Liver (tissue), 9 donors: ENCODE measurements around the gene WEE2. TPM values are rescaled to one million over a fixed set of nuclear protein-coding genes. Genes with fewer than 3 reads are reported as not detected.

Experiments used
- DNase-seq: peaks from one replicate; pipeline ENCODE4 v3.0.0-alpha.2; 2017; ENCODE audit warnings: low spot score
- H3K27ac ChIP-seq, 2 donors: one replicate each; pipeline ENCODE4 v1.7.0; 2013; ENCODE audit warnings: inconsistent platforms in 2 of 2, low read length in 2 of 2, control low read depth in 1 of 2, low read depth in 1 of 2, mild to moderate bottlenecking in 1 of 2
- H3K27me3 ChIP-seq, 4 donors: one replicate each; pipeline versions ENCODE4 v1.6.1 to v1.7.0; 2013; ENCODE audit warnings: low read length in 3 of 4, inconsistent platforms in 1 of 4, mild to moderate bottlenecking in 1 of 4, moderate library complexity in 1 of 4; ENCODE audit not compliant: control insufficient read depth in 4 of 4, insufficient read depth in 4 of 4
- H3K36me3 ChIP-seq, 4 donors: one replicate each; pipeline versions ENCODE4 v1.6.1 to v1.7.0; 2013; ENCODE audit warnings: low read length in 3 of 4, mild to moderate bottlenecking in 3 of 4, low read depth in 1 of 4, moderate library complexity in 1 of 4; ENCODE audit not compliant: control insufficient read depth in 4 of 4, insufficient read depth in 3 of 4
- H3K4me1 ChIP-seq, 4 donors: one replicate each; pipeline versions ENCODE4 v1.6.1 to v1.7.0; 2013; ENCODE audit warnings: low read length in 3 of 4, mild to moderate bottlenecking in 3 of 4, moderate library complexity in 1 of 4; ENCODE audit not compliant: control insufficient read depth in 4 of 4, insufficient read depth in 4 of 4
- H3K4me3 ChIP-seq, 3 donors: one replicate each; pipeline versions ENCODE4 v1.6.1 to v1.7.0; 2013; ENCODE audit warnings: low read length in 3 of 3, control low read depth in 1 of 3, low read depth in 1 of 3, mild to moderate bottlenecking in 1 of 3
- H3K9ac ChIP-seq, 2 donors: one replicate each; pipeline ENCODE4 v1.7.0; 2013; ENCODE audit warnings: low read length in 2 of 2, mild to moderate bottlenecking in 2 of 2, moderate library complexity in 2 of 2, control low read depth in 1 of 2, low read depth in 1 of 2
- H3K9me3 ChIP-seq, 4 donors: one replicate each; pipeline versions ENCODE4 v1.6.1 to v1.7.0; 2013; ENCODE audit warnings: low read length in 3 of 4; ENCODE audit not compliant: control insufficient read depth in 4 of 4
- ATF3 ChIP-seq: IDR thresholded peaks from 2 replicates; pipeline ENCODE4 v1.6.1; 2016; ENCODE audit warnings: antibody characterized with exemption
- CTCF ChIP-seq: fragments of 150-350 bp; IDR thresholded peaks from 2 replicates; pipeline ENCODE4 v1.5.1; 2017; ENCODE audit warnings: improper control_type of control experiment, low read depth, low read length; ENCODE audit not compliant: missing input control
- EGR1 ChIP-seq, 2 donors: IDR thresholded peaks; 2 replicates each; pipeline ENCODE4 v1.6.1; 2016 to 2018; ENCODE audit warnings: antibody characterized with exemption in 2 of 2, low read depth in 2 of 2
- FOXA1 ChIP-seq: IDR thresholded peaks from 2 replicates; pipeline ENCODE4 v1.6.1; 2016; ENCODE audit warnings: antibody characterized with exemption
- FOXA2 ChIP-seq: IDR thresholded peaks from 2 replicates; pipeline ENCODE4 v1.6.1; 2016; ENCODE audit warnings: antibody characterized with exemption
- GABPA ChIP-seq, 2 donors: IDR thresholded peaks in 1 of 2; conservative IDR thresholded peaks in 1 of 2; 2 replicates each; pipeline ENCODE4 v1.6.1; 2016; ENCODE audit warnings: antibody characterized with exemption in 2 of 2, mild to moderate bottlenecking in 1 of 2, moderate library complexity in 1 of 2
- HNF4A ChIP-seq, 2 donors: conservative IDR thresholded peaks; 2 replicates each; pipeline ENCODE4 v1.6.1; 2016; ENCODE audit warnings: antibody characterized with exemption in 2 of 2, mild to moderate bottlenecking in 2 of 2
- HNF4G ChIP-seq: IDR thresholded peaks from 2 replicates; pipeline ENCODE4 v1.6.1; 2016; ENCODE audit warnings: antibody characterized with exemption
- JUND ChIP-seq, 2 donors: IDR thresholded peaks; 2 replicates each; pipeline ENCODE4 v1.6.1; 2016; ENCODE audit warnings: antibody characterized with exemption in 2 of 2
- NR2F2 ChIP-seq: IDR thresholded peaks from 2 replicates; pipeline ENCODE4 v1.6.1; 2016; ENCODE audit warnings: antibody characterized with exemption
- RAD21 ChIP-seq, 2 donors: IDR thresholded peaks; 2 replicates each; pipeline ENCODE4 v1.6.1; 2016; ENCODE audit warnings: antibody characterized with exemption in 2 of 2, mild to moderate bottlenecking in 2 of 2
- REST ChIP-seq: IDR thresholded peaks from 2 replicates; pipeline ENCODE4 v1.6.1; 2016; ENCODE audit warnings: antibody characterized with exemption, mild to moderate bottlenecking
- RXRA ChIP-seq, 2 donors: IDR thresholded peaks; 2 replicates each; pipeline ENCODE4 v1.6.1; 2017 to 2018; ENCODE audit warnings: antibody characterized with exemption in 2 of 2, mild to moderate bottlenecking in 1 of 2
- SP1 ChIP-seq: IDR thresholded peaks from 2 replicates; pipeline ENCODE4 v1.6.1; 2018; ENCODE audit warnings: antibody characterized with exemption, mild to moderate bottlenecking
- TAF1 ChIP-seq: conservative IDR thresholded peaks from 2 replicates; pipeline ENCODE4 v1.6.1; 2016; ENCODE audit warnings: antibody characterized with exemption, mild to moderate bottlenecking
- YY1 ChIP-seq: IDR thresholded peaks from 2 replicates; pipeline ENCODE4 v1.6.1; 2016; ENCODE audit warnings: antibody characterized with exemption, mild to moderate bottlenecking
- ZBTB33 ChIP-seq: IDR thresholded peaks from 2 replicates; pipeline ENCODE4 v1.6.1; 2016; ENCODE audit warnings: antibody characterized with exemption
- WGBS: extraction: QIAGEN DNeasy Blood & Tissue Kit; methylation state at CpG from one replicate; pipeline ENCODE4 v1.1.7; 2013; 5-methylcytosine and 5-hydroxymethylcytosine counted together
- polyA plus RNA-seq, 2 donors: library from polyadenylated mRNA; stranded (reverse) in 1 of 2; unstranded in 1 of 2; fragments of 200-250 nt in 1 of 2; fragments of >200 nt in 1 of 2; fragmentation: Nextera tagmentation in 1 of 2; extraction: Ambion mirVana in 1 of 2; gene quantifications; one replicate each; pipeline versions ENCODE4 v1.2.1 to v1.2.3, GENCODE V29; 2013 to 2015
- total RNA-seq, 2 donors: library from RNA; depleted of rRNA; stranded (reverse); fragments of >200 nt; gene quantifications; one replicate each; pipeline ENCODE4 v1.2.3, GENCODE V29; 2014
- donor health status: healthy.
- donor health status: healthy.
- donor health status: healthy.
- donor health status: healthy.
- donor health status: healthy.

The WEE2 gene
- total and polyA plus RNA-seq, 4 donors, result not detected

DNA sequence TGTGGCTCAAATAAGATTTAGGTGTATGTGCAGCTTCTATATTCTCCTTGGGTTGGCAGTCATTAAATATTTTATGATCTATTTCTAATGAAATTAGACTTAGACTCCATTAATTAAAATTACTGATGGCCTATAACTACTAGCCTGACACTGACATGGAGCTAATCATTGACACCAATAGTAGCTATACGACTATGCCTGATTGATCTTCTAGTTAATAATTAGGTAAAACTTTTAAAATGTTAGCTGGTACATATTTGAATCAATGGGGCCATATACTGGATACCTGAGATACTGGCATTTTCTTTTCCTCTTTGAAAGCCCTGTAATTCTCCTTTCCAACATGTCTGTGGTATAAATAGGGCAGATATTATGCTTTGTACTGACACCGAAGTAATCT lies 14.4 kb downstream of the WEE2 start:
- WGBS, result 61% methylated on average over 2 of the region's 2 CpGs
- H3K36me3 ChIP-seq, result no peaks in the 10 kb centered on the region
- H3K9ac ChIP-seq, result no peak overlapping the region
- no peak overlapping the region for H3K4me3 ChIP-seq
- no peaks in the 10 kb centered on the region for H3K27me3 ChIP-seq
- no peaks in the 10 kb centered on the region for H3K9me3 ChIP-seq
- no peaks in the 10 kb centered on the region for H3K4me1 ChIP-seq
- no peak overlapping the region for H3K27ac ChIP-seq
- no peak for DNase-seq
- TF ChIP-seq HNF4G, result no peak
- TF ChIP-seq FOXA1, result no peak
- no peak for TF ChIP-seq JUND (IDR thresholded peaks at IDR 0.05)
- no peak for TF ChIP-seq GABPA (IDR thresholded peaks at IDR 0.05 in 1 of 2, conservative IDR thresholded peaks at IDR 0.05 in 1 of 2)
- TF ChIP-seq FOXA2, result no peak
- no peak for TF ChIP-seq RXRA (IDR thresholded peaks at IDR 0.05)
- no peak for TF ChIP-seq SP1
- TF ChIP-seq CTCF, result no peak
- no peak for TF ChIP-seq YY1
- no peak for TF ChIP-seq ATF3
- no peak for TF ChIP-seq HNF4A (conservative IDR thresholded peaks at IDR 0.05)

DNA sequence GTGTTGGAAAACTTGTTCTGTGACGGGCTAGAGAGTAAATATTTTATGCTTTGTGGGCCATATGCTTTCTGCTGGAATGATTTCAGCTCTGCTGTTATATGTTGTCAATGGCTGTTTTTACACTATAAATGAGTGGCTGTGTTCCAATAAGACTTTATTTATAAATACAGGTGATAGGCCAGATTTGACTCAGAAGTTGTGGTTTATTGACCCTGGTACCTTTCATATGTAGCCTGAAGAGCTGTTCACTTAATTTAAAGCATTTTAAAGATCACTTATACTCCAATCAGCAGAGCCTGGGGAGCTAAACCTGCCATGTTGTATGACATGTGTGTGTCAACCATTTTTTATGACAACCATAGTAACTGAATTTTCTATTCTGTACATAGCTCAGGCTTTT lies 20.9 kb downstream of the WEE2 start:
- Histone ChIP-seq H3K9ac (no peak overlapping the region), H3K27me3 (no peaks in the 10 kb centered on the region), H3K9me3 (no peaks in the 10 kb centered on the region), H3K4me1 (no peaks in the 10 kb centered on the region), H3K36me3 (no peaks in the 10 kb centered on the region), H3K4me3 (no peak overlapping the region), H3K27ac (no peak overlapping the region)
- DNase-seq, result no peak
- TF ChIP-seq ZBTB33, result no peak
- no peak for TF ChIP-seq HNF4A (conservative IDR thresholded peaks at IDR 0.05)
- TF ChIP-seq TAF1, result no peak
- TF ChIP-seq FOXA2, result no peak
- TF ChIP-seq YY1, result no peak
- no peak for TF ChIP-seq HNF4G
- TF ChIP-seq RAD21 (IDR thresholded peaks at IDR 0.05), result no peak
- no peak for TF ChIP-seq FOXA1
- TF ChIP-seq GABPA (IDR thresholded peaks at IDR 0.05 in 1 of 2, conservative IDR thresholded peaks at IDR 0.05 in 1 of 2), result no peak
- TF ChIP-seq SP1, result no peak
- no peak for TF ChIP-seq NR2F2
- TF ChIP-seq EGR1 (IDR thresholded peaks at IDR 0.05; ENCODE audit: low read depth in 2 of 2), result no peak
- TF ChIP-seq REST, result no peak
- no peak for TF ChIP-seq JUND (IDR thresholded peaks at IDR 0.05)
- WGBS, result 91% methylated on average over 1 of the region's 1 CpG
